Suprapubic skin (tissue), 4 donors: ENCODE data around the gene TMEM62. TPM values are rescaled to one million over a fixed set of nuclear protein-coding genes. Genes with fewer than 3 reads are reported as not detected.

Source experiments
- DNase-seq, 2 donors: peaks; one replicate each; pipeline ENCODE4 v3.0.0-alpha.2; 2019; ENCODE audit warnings: low spot score in 2 of 2
- H3K27ac ChIP-seq: fragments of 200-600 bp; sonication (generic); one replicate; pipeline ENCODE4 v1.5.1; 2019
- H3K27me3 ChIP-seq: fragments of 200-600 bp; sonication (generic); one replicate; pipeline ENCODE4 v1.5.1; 2019
- H3K36me3 ChIP-seq: fragments of 200-600 bp; sonication (generic); one replicate; pipeline ENCODE4 v1.5.1; 2019
- H3K4me1 ChIP-seq: fragments of 200-600 bp; sonication (generic); one replicate; pipeline ENCODE4 v1.5.1; 2019
- H3K4me3 ChIP-seq: fragments of 200-600 bp; sonication (generic); one replicate; pipeline ENCODE4 v1.5.1; 2019; ENCODE audit warnings: mild to moderate bottlenecking
- H3K9me3 ChIP-seq: fragments of 200-600 bp; sonication (generic); one replicate; pipeline ENCODE4 v1.5.1; 2019
- CTCF ChIP-seq, 2 donors: fragments of 200-600 bp in 1 of 2; fragments of 450-650 bp in 1 of 2; sonication (generic) in 1 of 2; IDR thresholded peaks; one replicate each; pipeline ENCODE4 v1.5.1; 2016 to 2019; ENCODE audit warnings: antibody characterized with exemption in 2 of 2, mild to moderate bottlenecking in 1 of 2, moderate library complexity in 1 of 2
- EP300 ChIP-seq: sonication (generic); formaldehyde crosslinking; IDR thresholded peaks from one replicate; pipeline ENCODE4 v1.6.1; 2017; ENCODE audit warnings: antibody characterized with exemption
- POLR2A ChIP-seq, 2 donors: fragments of 450-650 bp; IDR thresholded peaks; one replicate each; pipeline ENCODE4 v1.6.1; 2017; ENCODE audit warnings: antibody characterized with exemption in 2 of 2, mild to moderate bottlenecking in 2 of 2, moderate library complexity in 2 of 2
- POLR2AphosphoS5 ChIP-seq, 3 donors: sonication (generic); formaldehyde crosslinking; IDR thresholded peaks; one replicate each; pipeline ENCODE4 v1.6.1; 2017; ENCODE audit warnings: antibody characterized with exemption in 3 of 3
- WGBS: methylation state at CpG from one replicate; pipeline ENCODE4 v1.1.5; 2018; 5-methylcytosine and 5-hydroxymethylcytosine counted together
- total RNA-seq, 4 donors: library from RNA; depleted of rRNA; stranded (reverse); fragments of >200 nt; gene quantifications; one replicate each; pipeline ENCODE4 v1.1.0, GENCODE V29; 2016

Gene TMEM62
- total RNA-seq, 4 donors from 2014 or later: 12.5 to 31.3 (median 20.3) TPM

DNA sequence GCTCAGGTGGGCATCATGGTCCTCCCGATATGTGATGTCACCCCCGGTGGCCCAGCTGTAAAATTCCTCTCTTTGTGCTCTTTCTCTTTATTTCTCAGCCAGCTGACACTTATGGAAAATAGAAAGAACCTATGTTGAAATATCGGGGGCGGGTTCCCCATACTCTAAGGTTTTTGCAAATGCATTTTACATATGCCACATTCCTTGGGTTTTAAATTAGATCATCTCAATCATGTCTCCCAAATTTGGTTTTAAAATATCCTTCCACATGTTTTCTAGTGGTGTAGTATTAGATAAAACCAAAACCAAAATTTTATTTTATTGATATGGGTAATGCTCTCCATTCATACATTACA is 4.4 kb upstream of the TMEM62 start:
- peaks cover 7% of the 10 kb centered on the region for H3K4me1 ChIP-seq
- no peaks in the 10 kb centered on the region for H3K27me3 ChIP-seq
- H3K36me3 ChIP-seq: no peaks in the 10 kb centered on the region
- no peaks in the 10 kb centered on the region for H3K9me3 ChIP-seq
- no peak for DNase-seq
- no peak overlapping the region for H3K27ac ChIP-seq
- TF ChIP-seq POLR2AphosphoS5 (IDR thresholded peaks at IDR 0.05) (no peak), POLR2A (IDR thresholded peaks at IDR 0.05) (no peak), EP300 (no peak), CTCF (IDR thresholded peaks at IDR 0.05) (no peak)
- no peak overlapping the region for H3K4me3 ChIP-seq
- 92% methylated on average over 4 of the region's 4 CpGs for WGBS

DNA sequence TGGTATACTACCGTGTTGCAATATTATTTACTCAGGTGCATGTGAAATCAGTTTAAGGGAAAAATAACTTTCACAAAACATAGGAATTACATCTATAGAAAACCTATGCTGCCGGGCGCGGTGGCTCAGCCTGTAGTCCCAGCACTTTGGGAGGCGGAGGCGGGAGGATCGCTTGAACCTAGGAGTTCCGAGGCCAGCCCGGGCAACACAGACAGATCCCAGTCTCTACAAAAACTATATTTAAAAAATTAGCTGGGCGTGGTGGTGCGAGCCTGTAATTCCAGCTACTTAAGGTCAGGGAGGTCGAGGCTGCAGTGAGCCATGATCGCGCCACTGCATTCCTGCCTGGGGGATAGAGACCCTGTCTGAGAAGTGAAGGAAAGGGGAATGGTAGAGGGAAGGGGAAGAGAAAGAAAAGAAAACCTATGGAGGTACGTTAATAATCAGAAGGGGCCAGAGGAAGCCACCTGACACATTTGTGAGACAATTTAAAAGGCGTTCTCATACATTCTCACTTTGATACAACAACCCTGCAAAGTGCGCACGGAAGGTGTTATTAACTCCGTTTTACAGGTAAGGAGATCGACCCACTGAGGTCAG is 456 bp upstream of the TMEM62 start:
- TF ChIP-seq POLR2A (IDR thresholded peaks at IDR 0.05) (no peak), POLR2AphosphoS5 (IDR thresholded peaks at IDR 0.05) (no peak), CTCF (IDR thresholded peaks at IDR 0.05) (no peak), EP300 (no peak)
- Histone ChIP-seq H3K4me1 (peaks cover 17% of the 10 kb centered on the region), H3K36me3 (peaks cover 16% of the 10 kb centered on the region), H3K27me3 (no peaks in the 10 kb centered on the region), H3K9me3 (no peaks in the 10 kb centered on the region), H3K27ac (peak overlapping the region; percentile 87), H3K4me3 (peak overlapping the region; percentile 96)
- peak in 1 of 2 donors; percentile 62 for DNase-seq
- WGBS: 39% methylated on average over 19 of the region's 20 CpGs

- Histone ChIP-seq H3K4me1 (peaks cover 17% of the 10 kb centered on the region), H3K9me3 (no peaks in the 10 kb centered on the region), H3K36me3 (peaks cover 28% of the 10 kb centered on the region), H3K27me3 (no peaks in the 10 kb centered on the region), H3K27ac (peak overlapping the region; percentile 87), H3K4me3 (peak overlapping the region; percentile 96)
- TF ChIP-seq POLR2A (IDR thresholded peaks at IDR 0.05) (no peak), POLR2AphosphoS5 (IDR thresholded peaks at IDR 0.05) (no peak), EP300 (no peak), CTCF (IDR thresholded peaks at IDR 0.05) (no peak)
- 5% methylated on average over 12 of the region's 12 CpGs for WGBS
- DNase-seq: no peak
Observed at GRCh38 chr15:43134157-43134635, 810 bp downstream of the TMEM62 start.

DNA sequence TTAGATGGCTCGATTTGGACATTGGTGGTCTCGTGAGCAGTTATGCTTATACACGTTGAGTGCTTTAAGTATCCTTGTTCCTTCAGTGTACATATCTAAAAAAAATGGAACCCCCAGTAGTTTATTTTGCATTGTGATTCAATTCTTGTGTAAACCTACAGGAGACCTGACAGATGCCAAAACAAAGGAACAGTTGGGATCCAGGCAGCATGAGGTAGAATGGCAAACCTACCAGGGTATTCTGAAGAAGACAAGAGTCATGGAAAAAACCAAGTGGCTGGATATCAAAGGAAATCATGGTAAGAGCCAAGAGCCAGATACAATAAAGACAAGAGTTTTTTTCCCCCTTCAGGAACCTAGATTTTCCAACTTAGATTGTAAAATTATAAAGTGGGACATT is 2.0 kb downstream of the TMEM62 start:
- DNase-seq: no peak
- WGBS: 91% methylated on average over 3 of the region's 3 CpGs
- Histone ChIP-seq H3K4me1 (peaks cover 17% of the 10 kb centered on the region), H3K36me3 (peaks cover 40% of the 10 kb centered on the region), H3K27ac (no peak overlapping the region), H3K9me3 (no peaks in the 10 kb centered on the region), H3K4me3 (no peak overlapping the region), H3K27me3 (no peaks in the 10 kb centered on the region)
- no peak for TF ChIP-seq POLR2A (IDR thresholded peaks at IDR 0.05)

DNA sequence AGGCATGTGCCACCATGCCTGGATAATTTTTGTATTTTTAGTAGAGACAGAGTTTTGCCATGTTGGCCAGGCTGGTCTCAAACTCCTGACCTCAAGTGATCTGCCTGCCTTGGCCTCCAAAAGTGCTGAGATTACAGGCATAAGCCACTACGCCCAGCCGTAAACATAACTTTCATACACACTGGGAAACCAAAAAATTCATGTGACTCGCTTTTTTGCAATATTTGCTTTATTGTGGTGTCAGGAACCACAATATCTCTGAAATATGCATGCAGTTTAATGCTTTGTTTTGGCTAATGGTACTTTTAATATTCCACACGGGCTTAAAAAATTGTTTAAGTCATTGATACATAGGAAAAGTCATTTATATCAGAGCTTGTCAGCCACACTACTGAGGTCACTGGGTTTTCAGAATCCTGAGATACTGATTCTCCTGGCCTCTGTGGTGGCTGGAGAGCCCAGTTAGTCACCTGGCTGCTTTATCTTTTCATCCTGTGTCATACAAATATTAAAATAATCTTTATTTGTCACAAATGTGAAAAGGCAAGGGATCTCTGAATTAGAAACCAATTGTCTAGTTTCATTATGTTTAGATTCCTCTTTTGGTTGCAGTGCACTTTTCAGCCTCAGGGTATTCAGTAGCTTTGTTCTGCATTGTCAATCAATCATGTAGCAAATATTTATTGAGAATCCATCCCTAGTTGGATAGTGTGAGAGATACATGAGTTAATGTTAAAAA is 10.0 kb downstream of the TMEM62 start:
- no peak for DNase-seq
- H3K4me1 ChIP-seq: no peaks in the 10 kb centered on the region
- no peaks in the 10 kb centered on the region for H3K27me3 ChIP-seq
- no peak overlapping the region for H3K27ac ChIP-seq
- H3K4me3 ChIP-seq: no peak overlapping the region
- no peaks in the 10 kb centered on the region for H3K9me3 ChIP-seq
- peaks cover 45% of the 10 kb centered on the region for H3K36me3 ChIP-seq
- TF ChIP-seq EP300: no peak
- TF ChIP-seq POLR2AphosphoS5 (IDR thresholded peaks at IDR 0.05): no peak
- TF ChIP-seq CTCF (IDR thresholded peaks at IDR 0.05): no peak
- no peak for TF ChIP-seq POLR2A (IDR thresholded peaks at IDR 0.05)
- 86% methylated on average over 4 of the region's 4 CpGs for WGBS
